Measurements from ENCODE around the gene DSTN. TPM values are rescaled to one million over a fixed set of nuclear protein-coding genes. Genes with fewer than 3 reads are reported as not detected.

The DSTN gene
- total and polyA plus RNA-seq, 2 donors (not counting 3 experiments of a cell fraction or from before 2014, with no cell fraction given): 66.1 to 300 TPM

DNA sequence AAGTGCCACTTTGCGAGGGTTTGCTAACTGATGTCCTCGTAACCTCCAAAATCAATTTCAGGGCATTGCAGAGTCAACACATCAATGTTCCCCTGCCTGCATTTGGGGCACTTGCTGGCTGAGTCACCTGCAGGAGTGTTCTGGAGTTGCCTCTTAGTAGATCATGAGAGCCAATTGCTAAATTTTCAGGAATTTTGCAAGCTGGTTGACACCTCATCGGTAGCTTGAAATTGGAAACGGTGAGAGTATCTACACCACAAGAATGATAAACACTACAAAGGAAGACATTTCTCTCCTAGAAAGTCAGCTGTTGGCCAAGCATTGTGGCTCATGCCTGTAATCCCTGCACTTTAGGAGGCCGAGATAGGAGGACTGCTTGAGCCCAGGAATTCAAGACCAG, 27.9 kb upstream of the DSTN start:
- no peaks in the 10 kb centered on the region for H3K4me1 ChIP-seq (ENCODE audit: control insufficient read depth, extremely low read depth, insufficient read depth, low read length)
- H3K9ac ChIP-seq (replicated peaks; ENCODE audit: extremely low read depth, insufficient read depth, low read length): no peak overlapping the region
- H3K36me3 ChIP-seq (ENCODE audit: control insufficient read depth in 2 of 2, extremely low read depth in 1 of 2, insufficient read depth in 2 of 2, low read length in 2 of 2): no peaks in the 10 kb centered on the region
- H3K4me3 ChIP-seq (replicated peaks in 1 of 3; ENCODE audit: insufficient read depth in 1 of 3, low read depth in 1 of 3, low read length in 3 of 3): no peak overlapping the region
- no peak overlapping the region for H3K4me2 ChIP-seq (ENCODE audit: insufficient read depth, low read length)
- no peak overlapping the region for H3K27ac ChIP-seq (ENCODE audit: insufficient read depth, low read depth, low read length)
- POLR2A ChIA-PET: no interaction called here
- dilution Hi-C loops (cut with MboI; ENCODE audit: extremely low pct_ligation_motif_present, low sequenced_read_pairs): loop anchor here (5.0 kb wide), 1 partner anchor 50 kb away; no protein-coding TSS in a partner anchor
- no peak for FAIRE-seq
- H3K27me3 ChIP-seq (ENCODE audit: control insufficient read depth in 2 of 2, insufficient read depth in 2 of 2, low read length in 2 of 2): no peaks in the 10 kb centered on the region
- no peaks in the 10 kb centered on the region for H3K9me1 ChIP-seq (replicated peaks; ENCODE audit: control insufficient read depth, extremely low read depth, insufficient read depth, low read length)
- H2AFZ ChIP-seq (ENCODE audit: low read depth, low read length): no peak overlapping the region
- no peaks in the 10 kb centered on the region for H3K79me2 ChIP-seq (ENCODE audit: control insufficient read depth, insufficient read depth, low read length)
- intact Hi-C loops (cut with micrococcal nuclease): no loop called here
- no peak for DNase-seq (ENCODE audit: low read depth, low spot score)
- no TSS peak for BruUV-seq (replicated peaks)
- H4K20me1 ChIP-seq (replicated peaks; ENCODE audit: control insufficient read depth, extremely low read depth, insufficient read depth, low read length): no peaks in the 10 kb centered on the region
- no peak for TF ChIP-seq POLR2AphosphoS5 (IDR thresholded peaks at IDR 0.05; ENCODE audit: insufficient read depth, low read depth, low read length)
- TF ChIP-seq EZH2 (IDR thresholded peaks at IDR 0.05; ENCODE audit: borderline replicate concordance, low read depth, low read length, severe bottlenecking): no peak
- no peak for TF ChIP-seq MYC (IDR thresholded peaks at IDR 0.05; ENCODE audit: low read depth, low read length)
- TF ChIP-seq FOS (IDR thresholded peaks at IDR 0.05; ENCODE audit: borderline replicate concordance, insufficient read depth, low read length): no peak
- no peak for TF ChIP-seq JUN (IDR thresholded peaks at IDR 0.05; ENCODE audit: borderline replicate concordance, insufficient read depth, insufficient read length, low read depth)
- H3K9me3 ChIP-seq (replicated peaks; ENCODE audit: control insufficient read depth, insufficient read depth, low read length): no peaks in the 10 kb centered on the region
- CTCF ChIA-PET: interaction anchor here (1.1 to 5.3 kb wide), 3 partner anchors 15 to 76 kb away, joined by 3 to 30 read pairs (median 5); no protein-coding TSS in a partner anchor

DNA sequence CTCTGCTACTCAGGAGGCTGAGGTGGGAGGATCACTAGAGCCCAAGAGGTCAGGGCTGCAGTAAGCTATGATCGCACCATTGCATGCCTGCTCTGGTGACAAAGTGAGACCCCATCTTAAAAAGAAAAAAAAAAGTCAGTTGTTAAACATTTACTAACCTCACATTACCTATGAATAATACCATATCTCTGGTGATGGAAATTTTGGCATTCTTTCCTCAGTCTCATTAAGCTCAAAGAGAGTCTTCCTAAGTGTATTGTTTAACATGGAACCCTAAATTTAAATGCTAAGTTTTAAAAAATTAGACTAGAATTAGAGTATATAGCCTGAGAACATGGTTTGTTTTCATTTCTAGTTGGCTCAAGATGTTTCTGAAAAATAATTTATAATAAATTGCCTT, 27.4 kb upstream of the DSTN start:
- dilution Hi-C loops (cut with MboI; ENCODE audit: extremely low pct_ligation_motif_present, low sequenced_read_pairs) (loop anchor here (5.0 kb wide), 1 partner anchor 50 kb away; no protein-coding TSS in a partner anchor), intact Hi-C loops (cut with micrococcal nuclease) (no loop called here)
- H2AFZ ChIP-seq (ENCODE audit: low read depth, low read length): no peak overlapping the region
- no peaks in the 10 kb centered on the region for H4K20me1 ChIP-seq (replicated peaks; ENCODE audit: control insufficient read depth, extremely low read depth, insufficient read depth, low read length)
- no peaks in the 10 kb centered on the region for H3K9me3 ChIP-seq (replicated peaks; ENCODE audit: control insufficient read depth, insufficient read depth, low read length)
- no peak overlapping the region for H3K9ac ChIP-seq (replicated peaks; ENCODE audit: extremely low read depth, insufficient read depth, low read length)
- H3K27me3 ChIP-seq (ENCODE audit: control insufficient read depth in 2 of 2, insufficient read depth in 2 of 2, low read length in 2 of 2): no peaks in the 10 kb centered on the region
- ChIA-PET CTCF (interaction anchor here (1.0 to 5.3 kb wide), 5 partner anchors 15 to 76 kb away, joined by 3 to 30 read pairs (median 5); partner anchors contain the start of gene DSTN), POLR2A (no interaction called here)
- no peaks in the 10 kb centered on the region for H3K79me2 ChIP-seq (ENCODE audit: control insufficient read depth, insufficient read depth, low read length)
- H3K27ac ChIP-seq (ENCODE audit: insufficient read depth, low read depth, low read length): no peak overlapping the region
- no peak for TF ChIP-seq EZH2 (IDR thresholded peaks at IDR 0.05; ENCODE audit: borderline replicate concordance, low read depth, low read length, severe bottlenecking)
- TF ChIP-seq, protein P1, sequence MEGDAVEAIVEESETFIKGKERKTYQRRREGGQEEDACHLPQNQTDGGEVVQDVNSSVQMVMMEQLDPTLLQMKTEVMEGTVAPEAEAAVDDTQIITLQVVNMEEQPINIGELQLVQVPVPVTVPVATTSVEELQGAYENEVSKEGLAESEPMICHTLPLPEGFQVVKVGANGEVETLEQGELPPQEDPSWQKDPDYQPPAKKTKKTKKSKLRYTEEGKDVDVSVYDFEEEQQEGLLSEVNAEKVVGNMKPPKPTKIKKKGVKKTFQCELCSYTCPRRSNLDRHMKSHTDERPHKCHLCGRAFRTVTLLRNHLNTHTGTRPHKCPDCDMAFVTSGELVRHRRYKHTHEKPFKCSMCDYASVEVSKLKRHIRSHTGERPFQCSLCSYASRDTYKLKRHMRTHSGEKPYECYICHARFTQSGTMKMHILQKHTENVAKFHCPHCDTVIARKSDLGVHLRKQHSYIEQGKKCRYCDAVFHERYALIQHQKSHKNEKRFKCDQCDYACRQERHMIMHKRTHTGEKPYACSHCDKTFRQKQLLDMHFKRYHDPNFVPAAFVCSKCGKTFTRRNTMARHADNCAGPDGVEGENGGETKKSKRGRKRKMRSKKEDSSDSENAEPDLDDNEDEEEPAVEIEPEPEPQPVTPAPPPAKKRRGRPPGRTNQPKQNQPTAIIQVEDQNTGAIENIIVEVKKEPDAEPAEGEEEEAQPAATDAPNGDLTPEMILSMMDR (IDR thresholded peaks at IDR 0.05; ENCODE audit: extremely low read depth in 1 of 2, insufficient read depth in 1 of 2, low read depth in 1 of 2, low read length in 2 of 2): no peak
- TF ChIP-seq MYC (IDR thresholded peaks at IDR 0.05; ENCODE audit: low read depth, low read length): no peak
- TF ChIP-seq POLR2A (IDR thresholded peaks at IDR 0.05; ENCODE audit: low read depth, low read length): no peak
- no peak for TF ChIP-seq FOS (IDR thresholded peaks at IDR 0.05; ENCODE audit: borderline replicate concordance, insufficient read depth, low read length)
- TF ChIP-seq GATA2 (IDR thresholded peaks at IDR 0.05; ENCODE audit: insufficient read depth, insufficient read length, low read depth, low read length): no peak
- no peaks in the 10 kb centered on the region for H3K4me1 ChIP-seq (ENCODE audit: control insufficient read depth, extremely low read depth, insufficient read depth, low read length)
- no peak overlapping the region for H3K4me3 ChIP-seq (replicated peaks in 1 of 3; ENCODE audit: insufficient read depth in 1 of 3, low read depth in 1 of 3, low read length in 3 of 3)
- FAIRE-seq (no peak), DNase-seq (ENCODE audit: low read depth, low spot score) (no peak)
- no peaks in the 10 kb centered on the region for H3K9me1 ChIP-seq (replicated peaks; ENCODE audit: control insufficient read depth, extremely low read depth, insufficient read depth, low read length)
- no peaks in the 10 kb centered on the region for H3K36me3 ChIP-seq (ENCODE audit: control insufficient read depth in 2 of 2, extremely low read depth in 1 of 2, insufficient read depth in 2 of 2, low read length in 2 of 2)
- no TSS peak for BruUV-seq (replicated peaks)
- H3K4me2 ChIP-seq (ENCODE audit: insufficient read depth, low read length): no peak overlapping the region

Data from endothelial cell of umbilical vein (primary cell).